DOHH2 (cell line): ENCODE results near the gene KCNQ1.

Source experiments
- CTCF ChIP-seq: fragments of 200-600 bp; sonication (generic); IDR thresholded peaks from one replicate; pipeline ENCODE4 v1.5.1; 2014; ENCODE audit warnings: antibody characterized with exemption, mild to moderate bottlenecking, low read depth, low read length; ENCODE audit not compliant: poor library complexity, severe bottlenecking
- EZH2phosphoT487 ChIP-seq: fragments of 200-600 bp; sonication (generic); IDR thresholded peaks from 2 replicates; pipeline ENCODE4 v1.6.1; 2017; ENCODE audit warnings: borderline replicate concordance, mild to moderate bottlenecking, antibody characterized with exemption, low read length, moderate library complexity, mixed read lengths

- TF ChIP-seq CTCF (peak; percentile 99), EZH2phosphoT487 (no peak)
Observed at GRCh38 chr11:2532704-2533586, 88.1 kb downstream of the KCNQ1 start.
